HG02798 (cell line): ENCODE results near the gene PPP1R14B.

Source experiments
- ATAC-seq: cut with Tn5 transposase; IDR thresholded peaks from one replicate; pipeline ENCODE4 v1.9.1; 2021; ENCODE audit warnings: mild to moderate bottlenecking; ENCODE audit not compliant: unreplicated experiment, poor library complexity

The PPP1R14B gene

DNA sequence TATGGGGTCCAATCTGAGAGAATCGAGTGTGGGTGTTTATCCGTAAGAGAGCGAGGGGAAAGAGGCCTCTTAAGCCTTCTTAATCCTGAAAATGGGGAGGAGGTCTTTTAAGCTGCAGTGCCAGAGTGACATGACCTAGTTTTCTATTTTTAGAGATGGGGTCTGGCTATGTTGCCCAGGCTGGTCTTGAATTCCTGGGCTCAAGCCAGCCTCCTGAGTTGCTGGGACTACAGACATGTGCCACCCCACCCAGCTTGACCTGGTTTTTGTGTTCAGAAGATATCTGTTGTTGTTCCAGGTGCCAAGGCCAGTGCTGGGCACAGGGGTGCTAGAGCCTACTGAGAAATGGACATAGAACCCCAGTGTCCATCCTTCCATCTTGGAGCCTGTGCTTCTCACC is 36.3 kb upstream of the PPP1R14B start:
- no peak for ATAC-seq

DNA sequence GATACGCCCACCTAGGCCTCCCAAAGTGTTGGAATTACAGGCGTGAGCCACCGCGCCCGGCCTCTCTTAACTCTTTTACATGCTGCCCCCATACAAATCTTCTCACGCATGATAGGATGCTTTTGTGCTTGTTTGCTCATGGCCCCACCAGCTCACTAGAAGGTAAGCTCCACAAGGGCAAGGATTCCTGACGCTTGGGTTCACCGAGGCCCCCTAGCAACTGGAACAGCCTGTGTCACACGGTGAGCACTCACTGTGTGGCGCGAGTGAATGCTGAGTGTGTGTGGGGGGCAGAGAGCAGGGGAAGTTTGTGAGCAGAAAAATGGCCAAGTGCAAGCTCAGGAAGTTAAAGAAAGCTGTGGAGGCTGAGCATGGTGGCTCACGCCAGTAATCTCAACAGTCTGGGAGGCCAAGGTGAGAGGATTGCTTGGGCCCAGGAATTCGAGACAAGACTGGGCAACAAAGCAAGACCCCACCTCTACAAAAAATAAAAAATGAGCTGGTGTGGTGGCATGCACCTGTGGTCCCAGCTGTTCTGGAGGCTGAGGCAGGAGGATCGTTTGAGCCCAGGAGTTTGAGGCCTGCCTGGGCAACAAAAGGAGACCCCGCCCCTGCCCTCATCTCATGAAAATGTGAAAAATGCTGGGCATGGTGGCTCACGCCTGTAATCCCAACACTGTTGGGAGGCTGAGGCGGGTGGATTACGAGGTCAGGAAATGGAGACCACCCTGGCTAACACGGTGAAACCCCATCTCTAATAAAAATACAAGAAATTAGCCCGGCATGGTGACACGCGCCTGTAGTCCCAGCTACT is 35.4 kb upstream of the PPP1R14B start:
- ATAC-seq: no peak

DNA sequence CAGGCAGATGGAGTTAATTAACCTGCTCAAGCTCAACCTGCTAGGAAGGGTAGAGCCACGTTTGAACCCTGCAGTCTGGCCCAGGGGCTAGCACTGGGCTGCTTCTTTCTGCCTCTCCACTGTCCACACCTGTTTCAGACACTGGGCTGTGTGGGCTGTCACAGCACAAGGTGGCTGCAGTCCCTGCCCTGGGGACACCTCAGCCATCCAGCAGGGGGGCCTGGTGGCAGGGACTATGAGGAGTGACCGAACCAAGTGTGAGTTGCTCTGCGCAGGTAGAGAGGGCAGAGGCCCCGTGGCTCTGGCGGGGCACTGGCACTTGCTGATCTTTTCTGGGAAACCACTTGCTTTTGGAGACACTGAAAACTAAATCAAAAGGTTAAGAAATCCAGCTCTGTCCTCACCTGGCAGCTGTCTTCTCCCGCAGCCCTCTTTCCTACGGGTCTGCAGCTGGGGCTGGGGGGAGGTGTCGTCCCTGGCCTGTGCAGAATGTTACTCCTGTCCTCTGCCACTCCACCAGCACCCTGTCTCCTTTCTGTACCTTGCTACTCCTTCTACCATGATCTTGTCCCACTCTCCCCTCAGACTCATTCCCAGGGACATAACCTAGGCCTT is 31.9 kb upstream of the PPP1R14B start:
- no peak for ATAC-seq

DNA sequence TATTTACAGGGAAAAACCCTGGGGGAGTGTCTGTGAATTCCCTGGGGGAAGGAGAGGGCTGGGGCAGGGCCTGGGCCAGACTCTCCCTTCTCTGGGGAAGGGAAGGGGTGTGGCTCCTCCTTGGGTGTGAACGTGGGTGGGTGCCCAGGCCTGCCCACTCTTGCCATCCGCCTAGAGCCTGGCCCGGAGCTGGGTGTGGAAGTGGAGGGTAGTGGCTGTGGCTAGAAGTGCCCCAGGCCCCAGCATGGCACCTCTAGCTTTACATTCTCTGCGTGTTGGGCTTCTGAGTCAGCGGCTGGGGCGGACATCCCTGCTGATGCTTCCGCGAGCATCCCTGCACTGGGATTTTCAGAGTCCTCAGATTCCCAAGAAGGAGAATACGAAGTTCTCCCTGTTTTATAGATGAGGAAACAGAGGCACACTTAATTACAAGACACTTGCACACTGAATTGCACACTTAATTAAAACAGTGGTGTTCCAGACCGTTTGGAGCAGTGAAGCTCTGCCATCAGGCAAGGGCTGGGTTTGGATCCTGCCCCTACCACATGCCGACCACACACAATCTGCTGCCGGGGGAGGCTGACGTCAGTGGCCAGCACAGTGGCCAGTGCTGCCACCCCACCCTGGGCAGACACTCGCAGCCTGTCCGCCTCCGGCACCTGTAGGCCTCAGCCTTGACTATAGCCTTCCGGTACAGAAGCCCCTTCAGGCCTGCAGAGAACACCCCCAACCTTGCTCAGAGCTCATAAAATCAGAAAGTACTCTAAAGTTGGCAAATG is 30.1 kb upstream of the PPP1R14B start:
- no peak for ATAC-seq

DNA sequence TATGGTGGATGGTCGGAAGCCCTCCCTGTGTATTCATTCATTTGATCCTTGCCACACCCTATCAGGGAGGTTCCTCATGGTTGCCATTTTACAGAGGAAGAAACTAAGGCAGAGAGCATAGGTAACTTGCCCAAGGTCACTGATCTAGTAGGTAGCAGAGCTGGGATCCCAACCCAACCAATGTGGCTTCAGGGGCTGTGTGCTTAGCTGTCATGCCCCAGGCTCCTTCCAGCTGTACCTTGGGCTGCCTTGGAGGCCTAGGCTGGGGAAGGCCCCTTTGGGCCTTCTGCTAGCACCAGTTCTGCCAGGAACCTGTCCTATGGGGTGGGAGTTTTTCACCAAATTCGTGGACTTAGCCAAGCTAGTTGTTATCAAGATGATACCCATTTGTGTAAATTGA is 29.1 kb upstream of the PPP1R14B start:
- ATAC-seq: no peak

DNA sequence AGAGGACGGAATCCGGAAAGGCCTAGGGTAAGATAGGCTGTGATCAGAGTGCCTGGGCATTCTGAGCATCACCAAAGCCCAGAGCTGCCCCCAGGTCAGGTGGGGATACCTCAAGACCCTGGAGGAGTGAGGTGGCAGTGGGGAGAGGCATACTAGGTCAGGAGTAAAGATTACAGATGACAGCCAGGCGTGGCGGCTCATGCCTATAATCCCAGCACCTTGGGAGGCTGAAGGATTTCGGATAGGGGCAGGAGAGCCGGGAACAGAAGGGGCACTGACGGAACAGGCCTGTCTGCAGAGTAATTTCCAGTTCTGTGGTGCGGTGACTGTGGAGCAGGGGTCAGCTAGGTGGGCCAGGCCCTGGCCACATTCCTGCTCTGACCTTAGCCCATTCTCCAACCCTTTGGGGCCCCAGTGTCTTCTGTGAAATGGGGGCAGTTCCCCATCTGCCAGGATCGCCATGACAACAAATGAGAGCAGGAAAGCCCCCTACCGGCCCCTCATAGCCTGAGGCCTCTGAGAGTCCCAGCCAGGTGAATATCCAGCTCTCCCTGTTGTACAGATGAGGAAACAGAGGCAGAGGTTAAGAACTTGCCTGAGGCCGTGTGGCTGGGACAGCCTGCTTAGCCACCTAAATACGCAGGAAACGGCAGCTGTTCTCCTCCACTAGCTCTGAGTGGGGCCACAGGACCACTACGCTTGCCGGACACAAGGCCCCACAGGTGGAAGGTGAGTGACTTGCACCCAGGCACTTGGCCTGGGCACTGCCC is 28.5 kb upstream of the PPP1R14B start:
- no peak for ATAC-seq

DNA sequence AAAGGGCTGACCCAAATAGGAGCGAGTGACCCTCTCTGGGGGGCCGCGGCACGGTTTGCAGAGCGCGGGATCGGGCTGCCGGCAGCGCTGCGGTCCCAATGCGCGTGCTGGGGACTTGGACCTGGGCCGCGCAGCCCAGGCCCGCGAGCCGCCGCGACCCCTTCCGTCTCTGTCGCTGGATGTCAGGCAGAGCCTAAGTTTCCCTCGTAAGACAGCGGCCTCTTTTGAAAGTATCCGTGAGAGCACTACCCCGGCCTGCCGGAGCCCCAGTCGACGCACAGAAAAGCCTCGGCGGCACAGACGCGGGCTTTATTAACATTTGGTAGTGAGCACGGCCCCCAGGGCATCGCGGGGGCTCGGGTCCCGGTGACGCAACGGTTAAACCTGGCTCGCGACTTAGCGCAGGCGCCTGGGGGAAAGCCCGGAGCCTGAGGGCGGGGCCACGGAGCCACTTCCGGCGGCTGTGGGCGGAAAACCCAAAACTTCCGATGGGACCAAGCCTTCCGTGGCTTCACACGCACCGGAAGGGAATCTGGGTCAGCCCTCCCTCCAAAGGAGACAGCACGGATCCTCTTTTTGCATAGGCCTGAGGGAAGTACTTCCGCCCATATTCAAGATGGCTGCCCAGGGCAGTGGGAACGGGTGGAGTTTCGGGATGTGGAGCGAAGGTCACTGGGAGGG is 22.9 kb upstream of the PPP1R14B start:
- peak; percentile 78 for ATAC-seq

DNA sequence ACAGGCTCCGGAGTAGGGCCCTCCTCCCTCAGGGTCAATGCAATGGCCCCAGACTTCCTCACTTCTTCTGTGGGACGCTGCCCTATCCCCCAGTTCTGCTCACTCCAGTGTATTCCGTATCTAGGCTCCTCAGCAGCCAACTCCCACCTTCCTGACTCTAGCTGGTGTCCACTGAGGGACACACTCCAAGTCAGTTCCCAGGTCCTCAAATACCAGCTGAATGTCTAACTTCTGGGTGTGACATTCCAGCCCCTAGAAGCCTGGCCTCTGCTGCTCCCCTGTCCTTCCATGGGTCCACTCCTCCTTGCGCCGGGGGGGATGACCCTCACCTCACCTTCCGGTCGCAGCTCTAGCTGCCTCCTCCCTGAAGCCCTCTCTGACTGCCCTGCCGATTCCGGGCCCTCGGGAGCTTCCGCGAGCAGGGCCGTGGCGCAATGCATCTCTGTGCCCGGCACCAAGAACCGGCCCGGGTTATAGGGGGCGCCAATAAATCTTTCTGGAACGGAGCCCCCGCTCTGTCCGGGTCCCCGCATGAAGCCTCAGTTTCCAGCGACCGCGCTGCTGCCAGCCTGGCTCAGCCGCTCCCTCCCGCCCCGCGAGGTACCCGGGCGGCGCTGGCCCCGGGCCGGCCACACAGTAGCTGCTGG is 22.3 kb upstream of the PPP1R14B start:
- ATAC-seq: peak; percentile 9

DNA sequence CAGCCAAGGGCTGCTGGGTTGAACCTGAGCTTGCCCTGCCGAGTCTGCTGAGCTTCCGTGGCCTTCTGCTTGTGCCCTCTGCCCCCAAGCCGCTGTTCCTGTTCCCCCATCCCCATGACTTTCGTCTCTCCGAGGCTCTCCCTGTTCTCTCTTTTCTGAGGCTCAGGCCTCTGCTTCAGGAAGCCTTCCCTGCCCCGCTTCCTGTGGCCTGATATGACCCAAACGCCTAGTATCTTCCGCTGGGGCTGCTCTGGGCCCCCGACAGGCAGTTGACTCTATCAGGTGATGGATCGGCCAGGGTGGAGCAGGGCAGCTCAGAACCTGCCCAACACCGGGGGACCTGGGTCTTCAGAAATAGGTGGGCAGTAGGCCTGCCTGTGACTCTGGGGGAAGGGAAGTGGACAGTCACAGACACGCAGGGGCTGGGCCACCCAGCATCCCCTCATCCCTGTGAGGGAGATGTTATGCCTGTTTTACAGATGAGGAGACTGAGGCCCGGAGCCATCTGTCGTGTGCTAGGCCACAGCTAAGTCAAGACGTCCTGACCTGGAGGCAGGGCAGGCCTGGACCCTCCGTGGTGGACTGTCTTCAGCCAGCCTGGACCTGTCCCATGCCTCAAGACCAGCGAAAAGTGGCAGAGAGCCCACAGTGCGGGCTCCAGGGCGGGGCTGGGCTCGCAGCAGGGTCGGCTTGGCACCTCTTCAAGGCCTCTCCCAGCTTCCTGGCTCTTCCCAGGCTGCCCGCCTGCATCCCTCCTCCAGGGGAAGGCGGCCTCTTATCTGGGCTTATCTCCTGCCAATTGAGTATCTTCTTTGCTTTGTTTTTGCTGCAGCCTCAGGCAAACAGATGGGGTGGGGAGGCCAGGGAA is 21.5 kb upstream of the PPP1R14B start:
- no peak for ATAC-seq

DNA sequence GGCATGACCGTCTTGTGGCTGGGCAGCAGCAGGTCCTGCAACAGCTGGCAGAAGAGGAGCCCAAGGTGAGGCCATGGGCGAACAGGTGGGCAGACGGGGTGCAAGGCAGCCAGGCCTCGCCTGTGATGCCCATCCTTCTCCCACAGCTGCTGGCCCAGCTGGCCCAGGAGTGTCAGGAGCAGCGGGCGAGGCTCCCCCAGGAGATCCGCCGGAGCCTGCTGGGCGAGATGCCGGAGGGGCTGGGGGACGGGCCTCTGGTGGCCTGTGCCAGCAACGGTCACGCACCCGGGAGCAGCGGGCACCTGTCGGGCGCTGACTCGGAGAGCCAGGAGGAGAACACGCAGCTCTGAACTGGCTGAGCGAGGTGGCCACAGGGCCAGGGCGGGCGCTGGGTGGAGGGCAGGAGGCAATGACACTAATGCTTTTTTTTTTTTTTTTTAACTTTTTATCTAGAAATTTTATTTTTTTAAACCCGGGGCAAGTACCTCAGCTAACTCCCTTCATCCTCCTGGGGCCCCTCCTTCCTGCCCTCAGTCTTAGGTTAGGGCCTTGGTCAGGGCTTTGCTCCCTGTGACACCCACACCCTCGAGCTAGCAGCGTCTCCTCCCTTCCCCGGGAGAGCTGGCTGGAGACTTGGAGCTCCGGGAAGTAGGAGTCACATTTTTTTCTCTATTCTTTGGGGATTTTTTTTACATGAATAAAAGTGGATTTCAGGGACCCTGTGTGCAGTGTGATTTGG is 20.6 kb upstream of the PPP1R14B start:
- no peak for ATAC-seq

DNA sequence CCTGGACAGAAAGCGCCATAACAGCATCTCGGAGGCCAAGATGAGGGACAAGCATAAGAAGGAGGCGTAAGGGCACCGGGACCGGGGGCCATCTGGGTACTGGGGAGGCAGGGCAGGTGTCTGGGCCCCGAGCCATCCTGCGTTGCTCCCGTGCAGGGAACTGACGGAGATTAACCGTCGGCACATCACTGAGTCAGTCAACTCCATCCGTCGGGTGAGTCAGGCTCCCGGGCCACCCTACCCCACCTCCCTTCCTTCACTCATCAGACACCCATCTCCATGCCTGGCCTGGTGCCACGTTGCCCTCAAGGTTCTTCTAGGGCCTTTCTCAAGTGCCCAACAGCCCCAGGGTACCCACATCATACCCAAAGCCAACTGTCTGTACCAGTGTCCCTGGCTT is 19.6 kb upstream of the PPP1R14B start:
- ATAC-seq: no peak

DNA sequence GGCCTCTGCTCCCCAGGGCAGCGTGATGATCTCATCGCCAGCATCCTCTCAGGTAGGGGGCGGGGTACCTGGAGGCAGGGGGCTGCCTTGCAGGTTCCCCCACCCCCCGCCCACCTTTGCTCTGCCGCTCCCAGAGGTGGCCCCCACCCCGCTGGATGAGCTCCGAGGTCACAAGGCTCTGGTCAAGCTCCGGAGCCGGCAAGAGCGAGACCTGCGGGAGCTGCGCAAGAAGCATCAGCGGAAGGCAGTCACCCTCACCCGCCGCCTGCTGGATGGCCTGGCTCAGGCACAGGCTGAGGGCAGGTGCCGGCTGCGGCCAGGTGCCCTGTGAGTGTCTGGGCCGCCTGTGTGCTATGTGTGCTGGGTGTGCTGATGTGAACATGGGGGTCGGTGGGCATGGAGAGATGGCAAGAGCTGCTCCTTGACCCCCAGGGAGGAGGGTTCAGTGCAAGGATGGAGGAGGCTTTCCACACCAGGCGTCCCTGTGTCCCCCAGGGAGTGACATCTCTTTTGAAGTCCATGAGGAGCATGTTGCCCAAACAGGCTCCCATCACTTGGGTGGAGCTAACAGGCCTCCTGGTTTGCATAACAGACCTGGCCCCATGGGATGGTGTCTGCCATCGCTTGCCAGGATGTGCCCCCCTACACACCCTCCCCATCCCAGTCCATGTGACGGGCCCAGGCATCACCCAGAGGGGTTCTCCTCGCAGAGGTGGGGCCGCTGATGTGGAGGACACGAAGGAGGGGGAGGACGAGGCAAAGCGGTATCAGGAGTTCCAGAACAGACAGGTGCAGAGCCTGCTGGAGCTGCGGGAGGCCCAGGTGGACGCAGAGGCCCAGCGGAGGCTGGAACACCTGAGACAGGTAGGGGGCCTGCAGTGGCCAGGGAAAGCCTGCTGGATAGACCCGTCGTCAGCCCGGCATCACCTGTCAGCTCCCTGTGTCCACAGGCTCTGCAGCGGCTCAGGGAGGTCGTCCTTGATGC is 18.7 kb upstream of the PPP1R14B start:
- ATAC-seq: no peak

DNA sequence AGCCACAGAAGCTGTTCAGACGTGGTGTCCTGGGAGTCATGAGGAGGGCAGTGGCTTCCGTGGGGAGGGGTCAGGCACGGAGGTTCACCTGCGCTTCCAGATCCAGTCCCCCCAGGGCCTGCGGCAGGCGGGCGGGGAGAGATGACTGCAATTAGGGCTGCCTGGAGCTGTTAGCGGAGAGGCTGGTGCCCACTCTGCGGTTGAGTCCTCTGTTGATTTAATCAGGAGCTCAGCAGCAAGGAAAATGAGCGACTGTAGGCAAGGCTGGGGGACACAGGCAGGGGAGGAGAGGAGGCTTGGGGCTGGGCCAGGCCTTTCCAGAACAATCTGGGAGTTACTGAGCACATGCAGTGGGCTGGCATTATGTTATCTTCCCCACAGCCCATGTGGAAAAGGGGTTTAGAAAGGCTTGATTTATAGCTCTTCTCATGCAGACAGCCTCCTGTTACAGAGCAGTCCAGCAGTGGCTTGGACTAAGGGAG is 17.7 kb upstream of the PPP1R14B start:
- no peak for ATAC-seq

DNA sequence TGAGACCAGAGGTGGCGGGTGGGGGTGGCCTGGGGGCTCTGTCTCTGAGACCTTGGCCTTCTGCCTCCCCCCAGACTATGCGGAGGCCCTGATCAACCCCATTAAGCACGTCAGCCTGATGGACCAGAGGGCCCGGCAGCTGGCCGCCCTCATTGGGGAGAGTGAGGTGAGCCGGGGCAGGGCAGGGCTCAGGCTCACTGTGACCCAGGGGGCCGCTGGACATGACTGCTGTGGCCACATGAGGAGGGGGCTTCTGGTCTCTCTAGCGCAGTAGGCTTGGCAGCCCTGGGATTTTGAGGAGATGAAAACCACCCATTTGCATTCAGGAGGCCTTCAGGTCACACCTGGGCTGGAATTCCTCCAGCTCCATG is 17.2 kb upstream of the PPP1R14B start:
- ATAC-seq: no peak

DNA sequence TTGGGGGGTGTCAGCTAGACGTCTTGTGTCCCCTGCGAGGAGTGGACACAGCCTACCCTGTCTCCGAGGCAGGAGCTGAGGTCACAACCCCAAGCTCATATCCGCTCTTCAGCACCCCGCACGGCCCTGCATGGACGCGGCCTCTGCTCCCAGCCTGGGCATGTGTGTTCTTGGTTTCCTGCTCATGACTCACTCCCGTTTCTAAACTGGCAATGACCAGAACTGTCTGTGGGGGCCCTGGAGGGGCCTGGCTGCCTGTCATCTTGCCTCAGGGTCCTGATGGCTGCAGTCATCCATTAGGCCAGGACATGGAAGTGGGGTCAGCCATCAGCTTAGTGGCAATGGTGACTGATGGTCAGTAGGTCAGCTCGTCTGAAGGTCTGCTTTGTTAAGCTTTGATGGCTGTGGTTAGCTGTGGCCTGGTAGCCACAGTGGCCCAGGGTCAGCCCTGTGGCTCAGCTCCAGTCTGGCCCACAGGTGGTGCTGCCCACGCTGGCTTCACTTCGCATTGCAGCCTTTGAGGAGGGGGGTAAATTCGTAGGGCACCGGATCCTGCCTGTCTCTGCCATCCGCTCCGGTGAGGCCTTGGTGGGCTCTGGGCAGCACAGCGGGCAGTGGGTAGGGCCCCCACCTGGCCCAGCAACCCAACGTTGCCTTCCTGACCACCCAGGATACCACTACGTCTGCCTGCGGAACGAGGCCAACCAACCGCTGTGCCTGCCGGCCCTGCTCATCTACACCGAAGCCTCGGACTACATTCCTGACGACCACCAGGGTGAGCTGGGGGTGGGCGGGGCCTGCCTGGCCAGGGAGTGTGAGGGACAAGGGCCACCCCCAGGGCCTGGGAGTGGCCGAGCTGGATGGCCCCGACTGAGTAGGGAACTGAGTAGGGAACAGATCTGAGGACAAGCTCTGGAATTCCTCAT is 16.5 kb upstream of the PPP1R14B start:
- no peak for ATAC-seq
